Central memory CD8-positive, alpha-beta T cell (primary cell): ENCODE results near the gene DACT3.

Experiments
- ATAC-seq: fragments of 150-1000 bp; cut with Tn5 transposase; replicated peaks from 2 replicates; pipeline ENCODE4 v1.10.0; 2022; ENCODE audit warnings: mild to moderate bottlenecking, moderate FRiP score, moderate number of reproducible peaks; ENCODE audit not compliant: poor library complexity, severe bottlenecking; ENCODE audit errors: extremely low read depth
- DNase-seq, 2 donors: peaks; one replicate each; pipeline ENCODE4 v3.0.0; 2021; ENCODE audit warnings: low spot score in 2 of 2
- H3K27ac Mint-ChIP-seq: one replicate; pipeline ENCODE4 v1.8.0; 2022; ENCODE audit warnings: low read depth, mild to moderate bottlenecking, moderate library complexity, mixed read lengths
- H3K27me3 Mint-ChIP-seq: one replicate; pipeline ENCODE4 v1.8.0; 2022; ENCODE audit warnings: mixed read lengths
- H3K36me3 Mint-ChIP-seq: one replicate; pipeline ENCODE4 v1.8.0; 2022; ENCODE audit warnings: mild to moderate bottlenecking, moderate library complexity, mixed read lengths; ENCODE audit not compliant: insufficient read depth
- H3K4me1 Mint-ChIP-seq: one replicate; pipeline ENCODE4 v1.8.0; 2022; ENCODE audit warnings: mixed read lengths
- H3K4me3 Mint-ChIP-seq: one replicate; pipeline ENCODE4 v1.8.0; 2022; ENCODE audit warnings: mild to moderate bottlenecking, moderate library complexity, mixed read lengths
- H3K9me3 Mint-ChIP-seq: one replicate; pipeline ENCODE4 v1.8.0; 2022; ENCODE audit warnings: mixed read lengths

The DACT3 gene

GRCh38 chr19:46659151-46660007 is 1.6 kb downstream of the DACT3 start:
- peaks cover 3% of the 10 kb centered on the region for H3K36me3 Mint-ChIP-seq
- H3K27me3 Mint-ChIP-seq, result peaks cover 46% of the 10 kb centered on the region
- no peaks in the 10 kb centered on the region for H3K9me3 Mint-ChIP-seq
- no peak overlapping the region for H3K27ac Mint-ChIP-seq
- DNase-seq (no peak), ATAC-seq (no peak)
- peaks cover 22% of the 10 kb centered on the region for H3K4me1 Mint-ChIP-seq
- peak overlapping the region; percentile 76 for H3K4me3 Mint-ChIP-seq

GRCh38 chr19:46656541-46656940 is 4.4 kb downstream of the DACT3 start:
- Mint-ChIP-seq H3K36me3 (peaks cover 3% of the 10 kb centered on the region), H3K4me1 (peaks cover 15% of the 10 kb centered on the region), H3K27me3 (peaks cover 70% of the 10 kb centered on the region), H3K9me3 (no peaks in the 10 kb centered on the region), H3K27ac (no peak overlapping the region), H3K4me3 (no peak overlapping the region)
- DNase-seq (no peak), ATAC-seq (no peak)

- Mint-ChIP-seq H3K36me3 (no peaks in the 10 kb centered on the region), H3K27ac (no peak overlapping the region), H3K4me1 (peaks cover 3% of the 10 kb centered on the region), H3K4me3 (no peak overlapping the region), H3K9me3 (no peaks in the 10 kb centered on the region), H3K27me3 (peaks cover 83% of the 10 kb centered on the region)
- no peak for ATAC-seq
- DNase-seq, result no peak
Observed at GRCh38 chr19:46654621-46655152, 6.3 kb downstream of the DACT3 start.

GRCh38 chr19:46650445-46650844 is 10.5 kb downstream of the DACT3 start:
- no peak overlapping the region for H3K27ac Mint-ChIP-seq
- no peaks in the 10 kb centered on the region for H3K36me3 Mint-ChIP-seq
- ATAC-seq (no peak), DNase-seq (no peak)
- H3K27me3 Mint-ChIP-seq, result peaks cover 86% of the 10 kb centered on the region
- peaks cover 8% of the 10 kb centered on the region for H3K4me1 Mint-ChIP-seq
- no peaks in the 10 kb centered on the region for H3K9me3 Mint-ChIP-seq
- no peak overlapping the region for H3K4me3 Mint-ChIP-seq

- Mint-ChIP-seq H3K9me3 (no peaks in the 10 kb centered on the region), H3K27me3 (peaks cover 81% of the 10 kb centered on the region), H3K36me3 (no peaks in the 10 kb centered on the region), H3K4me1 (peaks cover 8% of the 10 kb centered on the region), H3K4me3 (no peak overlapping the region), H3K27ac (no peak overlapping the region)
- ATAC-seq (no peak), DNase-seq (no peak)
Observed at GRCh38 chr19:46648961-46649960, 11.7 kb downstream of the DACT3 start.

GRCh38 chr19:46648060-46648960 is 12.7 kb downstream of the DACT3 start:
- H3K27ac Mint-ChIP-seq, result no peak overlapping the region

GRCh38 chr19:46646402-46646801 is 14.6 kb downstream of the DACT3 start:
- no peaks in the 10 kb centered on the region for H3K9me3 Mint-ChIP-seq
- peaks cover 8% of the 10 kb centered on the region for H3K4me1 Mint-ChIP-seq
- no peak overlapping the region for H3K4me3 Mint-ChIP-seq
- no peak for ATAC-seq
- no peak overlapping the region for H3K27ac Mint-ChIP-seq
- H3K27me3 Mint-ChIP-seq, result peaks cover 69% of the 10 kb centered on the region
- DNase-seq, result no peak
- H3K36me3 Mint-ChIP-seq, result no peaks in the 10 kb centered on the region

More at GRCh38 chr19:46648060-46648960, 12.7 kb downstream of the DACT3 start:
- Mint-ChIP-seq H3K4me1 (peaks cover 8% of the 10 kb centered on the region), H3K9me3 (no peaks in the 10 kb centered on the region), H3K36me3 (no peaks in the 10 kb centered on the region), H3K27me3 (peaks cover 73% of the 10 kb centered on the region), H3K4me3 (peak overlapping the region; percentile 8)
- ATAC-seq (peak; percentile 10), DNase-seq (no peak)

- H3K36me3 Mint-ChIP-seq, result no peaks in the 10 kb centered on the region
- no peak overlapping the region for H3K27ac Mint-ChIP-seq
- no peak for DNase-seq
Observed at GRCh38 chr19:46644720-46645119, 16.3 kb downstream of the DACT3 start.

GRCh38 chr19:46640656-46641055 is 20.3 kb downstream of the DACT3 start:
- Mint-ChIP-seq H3K27me3 (peaks cover 32% of the 10 kb centered on the region), H3K4me3 (peak overlapping the region; percentile 45), H3K27ac (no peak overlapping the region), H3K36me3 (peaks cover 1% of the 10 kb centered on the region), H3K4me1 (no peaks in the 10 kb centered on the region), H3K9me3 (no peaks in the 10 kb centered on the region)
- DNase-seq (no peak), ATAC-seq (no peak)

More at GRCh38 chr19:46644720-46645119, 16.3 kb downstream of the DACT3 start:
- Mint-ChIP-seq H3K4me3 (no peak overlapping the region), H3K27me3 (peaks cover 62% of the 10 kb centered on the region), H3K4me1 (peaks cover 8% of the 10 kb centered on the region), H3K9me3 (no peaks in the 10 kb centered on the region)
- ATAC-seq, result no peak

GRCh38 chr19:46639358-46640182 is 21.4 kb downstream of the DACT3 start:
- H3K27ac Mint-ChIP-seq, result no peak overlapping the region
- H3K27me3 Mint-ChIP-seq, result peaks cover 22% of the 10 kb centered on the region
- H3K4me1 Mint-ChIP-seq, result no peaks in the 10 kb centered on the region
- peaks cover 3% of the 10 kb centered on the region for H3K36me3 Mint-ChIP-seq
- ATAC-seq, result no peak
- no peaks in the 10 kb centered on the region for H3K9me3 Mint-ChIP-seq
- H3K4me3 Mint-ChIP-seq, result peak overlapping the region; percentile 45
- DNase-seq, result no peak

- no peak overlapping the region for H3K4me3 Mint-ChIP-seq
- H3K27ac Mint-ChIP-seq, result no peak overlapping the region
- peaks cover 3% of the 10 kb centered on the region for H3K36me3 Mint-ChIP-seq
- no peaks in the 10 kb centered on the region for H3K9me3 Mint-ChIP-seq
- H3K4me1 Mint-ChIP-seq, result peaks cover 11% of the 10 kb centered on the region
- ATAC-seq (no peak), DNase-seq (no peak)
- peaks cover 10% of the 10 kb centered on the region for H3K27me3 Mint-ChIP-seq
Observed at GRCh38 chr19:46637224-46637623, 23.8 kb downstream of the DACT3 start.
